ENCODE results near the gene FOXJ3.

GRCh38 chr1:42372796-42373195 lies 37.8 kb upstream of the FOXJ3 start:
- TF ChIP-seq, protein P1, sequence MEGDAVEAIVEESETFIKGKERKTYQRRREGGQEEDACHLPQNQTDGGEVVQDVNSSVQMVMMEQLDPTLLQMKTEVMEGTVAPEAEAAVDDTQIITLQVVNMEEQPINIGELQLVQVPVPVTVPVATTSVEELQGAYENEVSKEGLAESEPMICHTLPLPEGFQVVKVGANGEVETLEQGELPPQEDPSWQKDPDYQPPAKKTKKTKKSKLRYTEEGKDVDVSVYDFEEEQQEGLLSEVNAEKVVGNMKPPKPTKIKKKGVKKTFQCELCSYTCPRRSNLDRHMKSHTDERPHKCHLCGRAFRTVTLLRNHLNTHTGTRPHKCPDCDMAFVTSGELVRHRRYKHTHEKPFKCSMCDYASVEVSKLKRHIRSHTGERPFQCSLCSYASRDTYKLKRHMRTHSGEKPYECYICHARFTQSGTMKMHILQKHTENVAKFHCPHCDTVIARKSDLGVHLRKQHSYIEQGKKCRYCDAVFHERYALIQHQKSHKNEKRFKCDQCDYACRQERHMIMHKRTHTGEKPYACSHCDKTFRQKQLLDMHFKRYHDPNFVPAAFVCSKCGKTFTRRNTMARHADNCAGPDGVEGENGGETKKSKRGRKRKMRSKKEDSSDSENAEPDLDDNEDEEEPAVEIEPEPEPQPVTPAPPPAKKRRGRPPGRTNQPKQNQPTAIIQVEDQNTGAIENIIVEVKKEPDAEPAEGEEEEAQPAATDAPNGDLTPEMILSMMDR (IDR thresholded peaks at IDR 0.05 in 4 of 5, conservative IDR thresholded peaks at IDR 0.05 in 1 of 5) = no peak
- TF ChIP-seq POLR2A (IDR thresholded peaks at IDR 0.05) = no peak
